ENCODE data around the gene OSM.

The OSM gene

GRCh38 chr22:30262917-30263741 lies 3.5 kb downstream of the OSM start:
- DNase-seq (ENCODE audit: low read depth), result peak; percentile 53

GRCh38 chr22:30262112-30262511 lies 4.5 kb downstream of the OSM start:
- DNase-seq (ENCODE audit: low read depth), result peak; percentile 76
- H3K4me3 ChIP-seq (ENCODE audit: low read length), result no peak overlapping the region
- TF ChIP-seq CTCF (IDR thresholded peaks at IDR 0.05; ENCODE audit: insufficient read depth, low read depth, low read length, missing control alignments), result no peak

More at GRCh38 chr22:30262917-30263741, 3.5 kb downstream of the OSM start:
- no peak overlapping the region for H3K4me3 ChIP-seq (ENCODE audit: low read length)
- peak; percentile 95 for TF ChIP-seq CTCF (IDR thresholded peaks at IDR 0.05; ENCODE audit: insufficient read depth, low read depth, low read length, missing control alignments)

GRCh38 chr22:30261134-30261533 lies 5.5 kb downstream of the OSM start:
- no peak for DNase-seq (ENCODE audit: low read depth)
- no peak overlapping the region for H3K4me3 ChIP-seq (ENCODE audit: low read length)
- no peak for TF ChIP-seq CTCF (IDR thresholded peaks at IDR 0.05; ENCODE audit: insufficient read depth, low read depth, low read length, missing control alignments)

GRCh38 chr22:30260682-30261081 lies 6.0 kb downstream of the OSM start:
- TF ChIP-seq CTCF (IDR thresholded peaks at IDR 0.05; ENCODE audit: insufficient read depth, low read depth, low read length, missing control alignments), result no peak
- DNase-seq (ENCODE audit: low read depth), result no peak
- H3K4me3 ChIP-seq (ENCODE audit: low read length), result no peak overlapping the region

GRCh38 chr22:30260276-30260675 lies 6.4 kb downstream of the OSM start:
- DNase-seq (ENCODE audit: low read depth), result no peak
- no peak for TF ChIP-seq CTCF (IDR thresholded peaks at IDR 0.05; ENCODE audit: insufficient read depth, low read depth, low read length, missing control alignments)
- no peak overlapping the region for H3K4me3 ChIP-seq (ENCODE audit: low read length)

- no peak overlapping the region for H3K4me3 ChIP-seq (ENCODE audit: low read length)
- DNase-seq (ENCODE audit: low read depth), result no peak
- TF ChIP-seq CTCF (IDR thresholded peaks at IDR 0.05; ENCODE audit: insufficient read depth, low read depth, low read length, missing control alignments), result no peak
Observed at GRCh38 chr22:30254314-30254713, 12.3 kb downstream of the OSM start.

Measured in epithelial cell of esophagus (primary cell).